ENCODE measurements around the gene NFATC1.
A peak's percentile ranks its signal among the peaks of the same experiment; 100 is the strongest.

Gene NFATC1

GRCh38 chr18:79423211-79424007, 27.7 kb downstream of the NFATC1 start:
- no peak for DNase-seq (ENCODE audit: low read depth)

DNA sequence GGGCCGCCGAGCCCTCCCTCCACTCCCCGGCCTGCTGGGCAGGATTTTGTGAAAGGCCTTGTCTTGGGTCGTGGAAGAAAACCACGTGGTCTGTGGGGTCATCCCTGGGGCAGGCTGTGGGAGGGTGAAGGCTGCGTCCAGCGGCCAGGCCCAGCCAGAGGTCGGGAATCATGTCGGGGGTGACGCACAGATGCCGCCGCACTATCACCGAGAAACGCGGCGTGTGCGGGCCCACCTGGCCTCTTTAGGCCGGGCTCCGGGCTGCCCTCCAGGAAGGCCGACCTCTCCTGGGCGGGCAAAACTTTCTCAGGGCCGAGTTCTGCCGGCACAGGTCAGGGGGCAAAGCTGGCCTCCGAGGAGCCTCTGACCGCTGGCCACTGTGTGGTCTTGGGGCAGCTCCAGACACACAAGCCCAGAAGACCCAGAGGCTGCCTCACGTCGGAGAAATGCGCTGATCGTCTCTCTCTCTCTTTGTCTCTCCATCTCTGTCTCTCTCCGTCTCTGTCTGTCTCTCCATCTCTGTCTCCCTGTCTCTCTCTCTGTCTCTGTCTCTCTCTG, 28.4 kb downstream of the NFATC1 start:
- DNase-seq (ENCODE audit: low read depth): no peak

GRCh38 chr18:79424880-79425568, 29.3 kb downstream of the NFATC1 start:
- DNase-seq (ENCODE audit: low read depth): no peak

DNA sequence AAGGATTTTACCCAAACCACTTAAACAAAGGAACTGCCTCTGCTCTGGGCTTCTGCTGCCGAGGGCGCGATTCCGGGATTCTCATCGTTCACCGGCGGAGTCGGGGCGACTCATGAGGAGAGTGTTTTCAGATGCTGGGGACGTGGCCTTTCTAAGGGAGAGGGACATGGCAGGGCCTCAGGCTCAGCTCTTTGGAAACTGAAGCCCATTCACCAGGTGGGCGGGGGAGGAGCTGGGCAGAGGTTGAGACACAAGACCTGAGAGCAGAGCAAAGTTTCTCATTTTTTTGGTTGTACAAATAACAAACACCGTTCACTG, 29.8 kb downstream of the NFATC1 start:
- no peak for DNase-seq (ENCODE audit: low read depth)

GRCh38 chr18:79426376-79427300, 30.9 kb downstream of the NFATC1 start:
- DNase-seq (ENCODE audit: low read depth): no peak

GRCh38 chr18:79427368-79428225, 31.9 kb downstream of the NFATC1 start:
- DNase-seq (ENCODE audit: low read depth): no peak

- no peak for DNase-seq (ENCODE audit: low read depth)
These were observed 32.6 kb downstream of the NFATC1 start for GRCh38 chr18:79428287-79428686.

DNA sequence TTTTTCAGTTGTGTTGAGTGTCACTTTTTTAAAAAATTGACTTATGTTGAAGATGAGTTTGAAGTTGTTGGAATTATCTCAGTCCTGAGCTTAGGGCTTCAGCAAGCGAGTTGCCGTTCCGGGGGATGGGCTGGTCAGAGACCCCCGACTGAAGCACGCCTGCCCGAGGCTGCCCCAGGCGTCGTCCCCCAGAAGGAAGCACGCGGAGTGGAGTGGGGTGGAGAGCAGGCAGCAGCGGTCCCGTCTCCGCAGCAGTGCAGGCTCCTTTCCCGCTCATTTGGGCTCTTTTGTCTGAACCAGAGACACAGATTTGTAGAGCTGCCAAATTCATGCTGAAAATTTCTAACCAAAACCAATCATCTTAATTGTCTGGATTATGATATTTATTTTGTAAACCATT, 33.7 kb downstream of the NFATC1 start:
- DNase-seq (ENCODE audit: low read depth): no peak

DNA sequence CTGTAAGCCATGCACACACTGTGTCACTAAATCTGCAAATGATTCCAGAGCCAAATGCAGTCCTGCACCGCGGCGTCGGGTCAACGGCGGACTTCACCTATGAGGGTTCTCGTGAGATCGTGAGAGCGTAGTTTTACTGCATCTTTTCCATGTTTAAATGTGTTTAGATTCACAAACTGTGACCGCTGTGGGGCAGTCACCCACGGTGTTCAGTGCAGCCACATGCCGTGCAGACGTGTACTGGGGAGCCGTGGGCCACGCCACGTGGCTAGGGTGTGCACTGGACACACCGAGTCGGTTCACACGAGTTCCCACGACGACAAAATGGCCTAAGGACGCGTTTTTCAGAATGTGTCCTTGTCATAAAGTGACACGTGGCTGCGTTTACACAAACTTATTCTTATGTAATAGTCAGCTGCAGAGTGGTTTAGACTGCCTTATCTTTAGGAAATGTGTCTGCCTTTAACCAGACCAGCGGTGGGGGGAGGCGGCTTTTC, 34.1 kb downstream of the NFATC1 start:
- DNase-seq (ENCODE audit: low read depth): peak; percentile 21

DNA sequence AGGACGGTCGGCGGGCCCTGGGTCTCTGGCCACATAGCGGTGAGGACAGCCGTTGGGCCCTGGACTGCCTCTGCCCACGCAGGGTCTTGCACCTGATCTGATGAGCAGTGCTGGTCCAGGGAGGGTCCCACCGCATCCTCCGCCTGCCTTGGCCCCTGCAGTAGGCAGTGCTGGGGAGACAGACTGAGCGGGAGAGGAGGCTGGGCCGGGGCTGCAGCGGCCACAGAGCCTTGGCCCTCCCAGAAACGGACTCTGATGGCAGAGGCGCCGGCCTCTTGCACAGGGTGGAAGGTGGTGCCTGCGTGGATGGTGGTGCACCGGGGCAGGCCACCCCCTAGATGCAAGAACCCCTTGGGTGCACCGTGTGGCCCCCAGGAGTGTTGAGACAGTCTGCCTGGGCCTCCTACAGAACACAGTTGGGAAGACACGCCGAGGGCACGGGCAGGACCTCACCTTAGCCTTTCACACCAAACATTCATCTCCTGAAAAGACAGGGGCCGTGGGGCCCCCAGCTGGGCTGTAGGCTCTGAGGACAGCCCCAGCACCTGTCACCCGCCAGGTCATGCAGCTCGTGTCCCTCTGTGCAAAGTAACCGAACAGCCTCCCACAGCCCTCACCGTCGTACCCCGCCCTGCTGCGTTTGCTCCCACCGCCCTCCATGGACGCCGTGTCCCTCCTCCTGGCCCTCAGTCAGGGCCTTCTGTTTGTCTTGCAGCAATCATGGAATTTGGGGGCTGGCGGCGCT, 36.8 kb downstream of the NFATC1 start:
- no peak for DNase-seq (ENCODE audit: low read depth)

GRCh38 chr18:79433431-79433830, 37.7 kb downstream of the NFATC1 start:
- no peak for DNase-seq (ENCODE audit: low read depth)

DNA sequence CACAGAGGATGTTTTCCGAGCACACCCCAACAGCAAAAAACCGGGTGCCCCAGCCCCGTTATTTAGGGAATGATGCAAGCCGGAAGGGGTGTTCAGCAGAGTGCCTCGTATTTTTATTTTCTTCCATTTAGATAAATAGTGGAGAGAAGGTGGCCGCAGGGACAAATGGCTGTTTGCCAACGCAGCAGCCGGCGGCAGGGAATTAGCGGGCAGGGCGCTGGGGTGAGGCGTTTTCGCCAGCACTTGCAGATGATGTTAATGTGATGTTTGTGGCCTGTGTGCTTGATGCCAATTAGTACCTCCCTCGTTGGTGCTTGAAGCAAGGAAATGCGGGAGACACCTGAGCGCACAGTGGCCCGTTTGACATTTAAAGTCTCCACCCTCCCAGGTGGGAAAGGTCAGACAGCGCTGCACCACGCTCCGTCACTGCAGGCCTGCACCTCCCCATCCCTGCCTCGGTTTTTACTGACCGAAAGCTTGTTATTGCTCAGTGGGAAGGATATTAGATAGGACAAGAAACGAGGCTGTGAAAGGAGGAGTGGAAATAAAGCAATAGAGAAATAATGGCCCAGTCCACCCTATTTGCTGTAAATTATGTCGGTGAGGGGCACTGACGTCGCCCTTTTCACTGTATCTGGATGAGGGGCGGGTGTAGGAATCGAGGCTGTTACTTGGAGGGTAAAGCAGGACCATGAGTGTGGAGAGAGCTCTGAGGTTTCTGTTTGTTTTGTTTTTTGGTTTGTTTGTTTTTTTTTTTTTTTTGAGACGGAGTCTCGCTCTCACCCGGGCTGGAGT, 39.1 kb downstream of the NFATC1 start:
- DNase-seq (ENCODE audit: low read depth): no peak

DNA sequence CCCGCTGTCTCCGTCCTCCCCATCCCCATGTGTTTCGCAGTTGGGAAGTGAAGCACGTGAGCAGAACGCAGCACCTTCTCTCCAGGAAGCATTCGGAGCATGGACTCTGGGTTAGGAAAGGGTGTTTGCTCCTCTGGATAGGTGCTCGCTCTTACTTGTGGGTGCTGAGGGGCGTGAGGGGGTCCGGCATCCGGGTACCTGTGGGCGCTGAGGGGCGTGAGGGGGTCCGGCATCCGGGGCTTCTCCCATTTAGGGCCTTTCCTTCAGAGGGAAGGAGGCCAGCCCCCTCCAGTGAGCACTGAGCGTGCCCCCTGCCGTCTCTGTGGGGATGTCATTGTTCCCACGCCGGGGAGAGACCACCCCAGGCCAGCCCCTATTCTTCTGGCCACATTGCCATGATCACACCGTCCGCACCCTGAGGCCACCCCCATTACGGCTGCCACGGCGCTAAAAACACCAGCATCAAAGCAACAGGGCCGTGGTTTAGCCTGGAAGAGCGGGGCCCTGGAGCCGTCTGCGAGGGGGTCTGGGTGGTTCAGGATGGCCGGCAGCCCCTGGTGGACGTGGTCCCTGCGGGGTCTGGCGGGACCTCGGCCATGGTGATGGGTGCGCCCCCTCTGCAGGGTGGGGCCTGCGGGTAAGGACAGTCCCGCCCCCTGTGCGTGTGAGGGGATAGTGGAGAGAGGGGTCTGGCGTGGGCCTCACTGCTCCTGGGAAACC, 41.0 kb downstream of the NFATC1 start:
- DNase-seq (ENCODE audit: low read depth): no peak

DNA sequence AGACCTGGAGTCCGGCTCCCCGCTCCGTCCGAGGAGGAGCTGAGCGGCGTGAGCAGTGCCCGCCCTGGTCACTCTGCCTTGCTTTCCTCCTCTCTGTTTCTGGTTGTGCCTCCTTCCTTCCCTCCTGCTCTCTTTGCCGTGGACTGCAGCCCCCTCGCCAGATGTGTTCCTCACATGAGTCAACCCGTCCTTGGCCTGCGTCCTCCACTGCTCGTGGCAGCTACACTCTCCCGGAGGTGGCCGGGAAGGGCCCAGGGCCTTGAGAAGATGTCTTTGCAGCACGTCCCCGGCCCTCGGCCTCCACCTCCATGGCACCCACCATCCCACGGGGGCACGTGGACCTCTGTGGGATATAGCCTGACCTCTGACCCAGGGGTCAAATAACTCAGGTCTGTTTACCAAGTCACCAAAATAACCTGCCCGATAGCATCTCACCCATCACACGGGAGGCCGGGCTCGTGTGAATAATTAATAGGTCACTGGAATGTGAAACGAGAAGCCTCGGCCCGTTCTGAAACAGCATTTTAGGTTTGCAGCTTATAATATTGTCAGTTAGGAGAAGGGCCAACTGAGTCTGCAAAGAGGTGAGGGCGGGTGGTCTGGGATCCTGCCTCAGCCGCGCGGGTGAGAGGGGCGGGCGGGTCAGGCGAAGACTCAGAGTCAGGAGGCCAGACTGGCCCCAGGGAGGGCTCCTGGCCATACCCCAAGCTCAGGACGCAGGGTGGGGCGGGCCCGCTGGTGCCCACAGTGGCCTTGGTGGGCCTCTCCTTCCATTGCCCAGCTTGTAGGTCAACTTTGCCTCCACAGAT, 42.6 kb downstream of the NFATC1 start:
- no peak for DNase-seq (ENCODE audit: low read depth)

DNA sequence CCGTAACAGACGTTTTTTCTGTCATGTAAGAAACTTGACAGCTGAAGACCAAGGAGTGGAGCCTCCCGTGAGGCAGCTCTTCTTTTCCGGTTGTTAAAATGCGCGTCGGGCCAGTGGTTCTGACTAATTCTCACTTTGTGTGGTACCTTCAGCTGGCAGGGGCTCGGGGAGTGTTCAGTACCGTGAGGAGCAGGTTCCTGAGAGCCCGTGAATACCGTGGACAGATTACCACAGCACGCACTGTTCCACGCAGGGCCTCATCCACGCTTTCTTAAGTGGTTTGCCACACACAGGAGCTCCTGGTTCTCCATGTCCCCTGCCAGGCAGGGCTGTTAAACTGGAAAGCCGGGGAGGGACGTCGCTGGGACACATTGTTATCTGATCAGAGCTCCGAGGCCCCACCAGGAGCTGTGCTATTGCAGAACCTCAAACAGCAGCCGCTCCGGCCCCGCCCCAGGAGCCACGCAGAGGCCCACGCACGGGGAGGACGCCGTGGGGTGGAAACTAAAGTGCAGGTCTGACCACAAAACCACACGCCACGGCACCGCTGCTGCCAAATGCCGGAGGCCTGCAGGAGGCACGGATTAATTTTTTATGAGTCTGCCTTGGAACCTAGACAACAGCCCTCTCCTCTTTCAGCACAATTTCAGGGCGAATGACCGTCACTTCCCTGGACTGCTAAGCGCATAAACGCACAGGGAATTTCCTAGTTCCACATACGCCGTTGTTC, 43.3 kb downstream of the NFATC1 start:
- no peak for DNase-seq (ENCODE audit: low read depth)

DNA sequence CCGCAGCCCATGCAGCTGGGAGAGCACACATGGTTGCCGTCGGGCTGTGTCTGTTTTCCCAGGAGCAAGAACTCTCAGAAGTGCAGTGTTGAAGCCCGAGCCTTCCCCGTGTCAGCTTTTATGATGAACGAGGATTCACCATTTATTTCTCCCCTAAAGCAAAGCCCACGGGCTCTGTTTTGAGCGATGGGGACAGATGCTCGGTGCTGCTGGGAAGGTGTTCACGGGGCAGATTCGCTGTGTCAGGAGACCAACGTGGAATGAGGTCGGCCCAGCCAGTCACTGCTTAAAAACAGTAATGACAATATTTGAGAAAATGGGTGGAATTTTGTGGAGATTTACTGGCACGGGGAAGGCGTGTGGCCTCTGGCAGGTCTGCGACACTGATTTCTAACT, 43.9 kb downstream of the NFATC1 start:
- DNase-seq (ENCODE audit: low read depth): no peak

DNA sequence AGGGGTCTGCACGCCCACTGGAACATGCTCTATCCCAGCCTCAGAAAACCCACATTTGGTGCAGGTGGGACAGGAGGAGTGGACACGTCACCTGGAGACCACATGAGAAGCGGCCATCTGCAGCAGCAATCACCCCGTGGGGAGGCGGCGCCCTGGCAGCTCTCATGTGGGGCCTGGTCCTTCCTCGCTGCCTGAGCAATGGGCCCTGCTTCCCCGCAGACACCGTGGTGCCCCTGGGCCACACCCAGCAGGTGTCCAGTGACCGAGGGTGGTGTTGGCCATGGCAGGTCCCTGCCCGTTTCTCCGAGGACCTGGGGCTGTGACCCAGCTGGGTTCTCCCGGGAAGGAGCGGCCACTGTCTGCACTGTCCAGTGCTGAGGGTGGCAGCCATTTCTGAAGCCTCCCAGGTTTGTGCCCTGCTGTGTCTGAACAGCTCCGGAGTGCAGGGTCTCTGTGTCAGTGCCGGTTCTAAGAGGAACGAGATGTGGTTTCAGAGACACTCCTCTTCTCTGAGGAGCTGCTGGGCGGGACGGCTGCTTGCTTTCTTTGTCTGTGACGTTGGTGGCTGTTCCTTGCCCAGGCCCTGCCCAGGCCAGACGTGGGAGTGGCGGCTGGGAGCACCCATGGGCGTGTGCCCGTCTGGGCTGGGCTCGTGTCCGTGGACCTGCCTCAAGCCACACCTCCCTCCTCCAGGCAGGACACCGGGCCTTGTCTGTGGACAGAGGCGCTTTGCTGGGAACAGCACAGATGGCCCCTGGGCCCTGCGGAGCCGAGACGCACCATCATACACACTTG, 44.8 kb downstream of the NFATC1 start:
- no peak for DNase-seq (ENCODE audit: low read depth)
